Measurements from ENCODE around the gene LGR6.
A peak's percentile ranks its signal among the peaks of the same experiment; 100 is the strongest.

The LGR6 gene

DNA sequence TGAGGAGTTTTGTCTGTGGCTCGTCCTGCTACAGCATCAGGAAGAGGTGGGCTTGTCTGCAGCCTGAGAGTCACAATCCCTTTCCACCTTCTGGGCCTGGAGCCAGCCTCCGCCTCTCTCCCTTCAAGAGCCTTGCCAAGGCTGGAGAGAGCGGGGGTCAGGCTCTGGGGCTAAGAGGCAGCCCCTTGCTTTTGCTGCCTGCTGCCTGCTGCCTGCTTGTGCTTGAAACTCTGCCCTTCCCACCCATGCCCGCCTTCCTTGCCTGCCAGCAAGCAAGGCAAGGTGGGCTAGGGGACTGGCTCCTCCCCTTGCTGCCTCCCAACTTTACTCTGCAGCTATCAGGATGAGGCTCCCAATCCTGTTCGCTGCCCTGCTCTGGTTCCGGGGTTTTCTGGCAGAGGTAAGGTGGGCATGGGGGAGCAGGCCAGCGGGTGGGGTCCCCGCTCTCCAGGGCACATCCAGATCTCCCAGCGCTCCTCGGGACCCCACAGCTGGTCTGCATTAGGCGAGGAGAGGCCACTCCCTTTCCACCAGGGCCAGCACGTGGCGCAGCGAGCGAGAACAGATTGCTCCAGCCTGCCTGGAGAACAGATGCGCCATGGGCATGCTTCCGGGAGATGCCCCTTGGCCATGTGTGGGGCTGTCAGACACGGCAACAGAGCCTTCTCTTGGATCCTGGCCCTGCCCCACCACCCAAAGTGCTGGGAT is 25.7 kb upstream of the LGR6 start:
- Histone ChIP-seq H3K9me3 (replicated peaks in 1 of 11) (no peaks in the 10 kb centered on the region), H3K4me1 (peaks cover 30 to 51% (median 40%) of the 10 kb centered on the region in 10 experiments), H3K27ac (no peak overlapping the region), H3K4me2 (no peak overlapping the region; a peak in 1 of 22 replicates), H3K27me3 (peaks cover 0 to 7% (median 0%) of the 10 kb centered on the region in 11 experiments; a peak in 4 of 22 replicates), H3K36me3 (no peaks in the 10 kb centered on the region), H4K20me1 (peaks cover 0 to 23% (median 0%) of the 10 kb centered on the region in 11 experiments; a peak in 5 of 22 replicates), H3K9ac (no peak overlapping the region), H3K4me3 (no peak overlapping the region)
- no peak for TF ChIP-seq Cebpa-rat (IDR thresholded peaks at IDR 0.05)

DNA sequence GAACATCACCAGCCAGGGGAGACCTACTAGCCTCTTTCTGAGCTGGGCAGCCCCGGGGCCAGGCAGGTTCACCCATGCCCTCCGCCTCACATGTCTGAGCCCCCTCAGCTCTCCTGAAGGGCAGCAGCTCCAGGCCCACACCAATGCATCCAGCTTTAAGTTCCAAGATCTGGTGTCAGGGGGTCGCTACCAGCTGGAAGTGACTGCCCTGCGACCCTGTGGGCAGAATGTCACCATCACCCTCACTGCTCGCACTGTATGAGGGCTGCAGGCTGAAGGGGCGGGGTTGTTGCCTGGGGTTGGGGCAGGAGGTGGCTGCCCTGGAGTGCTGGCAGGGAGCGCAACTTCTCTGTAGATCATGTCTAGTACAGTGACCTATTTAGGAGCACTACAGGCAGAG is 24.7 kb upstream of the LGR6 start:
- H3K4me3 ChIP-seq, result no peak overlapping the region
- H3K36me3 ChIP-seq, result no peaks in the 10 kb centered on the region
- no peak overlapping the region for H3K9ac ChIP-seq
- TF ChIP-seq Cebpa-rat (IDR thresholded peaks at IDR 0.05), result no peak
- peaks cover 20 to 41% (median 30%) of the 10 kb centered on the region in 10 experiments for H3K4me1 ChIP-seq
- H4K20me1 ChIP-seq, result peaks cover 0 to 19% (median 0%) of the 10 kb centered on the region in 11 experiments; a peak in 5 of 22 replicates
- peaks cover 0 to 2% (median 0%) of the 10 kb centered on the region in 11 experiments; a peak in 1 of 22 replicates for H3K27me3 ChIP-seq
- H3K27ac ChIP-seq, result no peak overlapping the region
- no peaks in the 10 kb centered on the region for H3K9me3 ChIP-seq (replicated peaks in 1 of 11)
- no peak overlapping the region for H3K4me2 ChIP-seq

DNA sequence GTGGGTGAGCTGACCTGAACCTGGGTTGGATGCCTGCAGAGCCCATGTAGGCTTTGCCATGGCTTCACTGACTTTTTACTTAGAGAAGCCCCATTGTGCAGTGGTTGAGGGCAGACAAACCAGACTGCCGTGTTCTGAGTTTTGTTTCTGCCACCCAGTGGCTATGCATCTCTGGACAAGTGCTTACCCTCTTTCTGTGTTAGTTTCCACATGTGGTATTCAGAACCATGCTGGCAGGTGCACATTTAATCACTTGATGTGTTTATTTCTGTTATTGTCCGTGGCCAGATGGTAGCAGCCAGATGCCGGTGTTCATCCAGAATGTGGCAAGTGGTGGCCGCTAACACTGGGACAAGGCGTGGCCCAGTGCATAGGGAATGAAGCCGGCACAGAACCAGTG is 22.9 kb upstream of the LGR6 start:
- Histone ChIP-seq H4K20me1 (peaks cover 0 to 4% (median 0%) of the 10 kb centered on the region in 11 experiments; a peak in 4 of 22 replicates), H3K36me3 (no peaks in the 10 kb centered on the region), H3K4me3 (no peak overlapping the region), H3K4me1 (peaks cover 1 to 31% (median 14%) of the 10 kb centered on the region in 10 experiments; a peak in 19 of 20 replicates), H3K9ac (no peak overlapping the region), H3K4me2 (peak overlapping the region in 4 of 11 experiments; percentile 5 to 21 (median 14); a peak in 3 of 22 replicates), H3K27me3 (0 out of 22 replicates have a peak, but pooled peaks cover 0 to 2% (median 0%) of the 10 kb centered on the region in 11 experiments), H3K9me3 (replicated peaks in 1 of 11) (no peaks in the 10 kb centered on the region), H3K27ac (no peak overlapping the region)
- no peak for TF ChIP-seq Cebpa-rat (IDR thresholded peaks at IDR 0.05)

DNA sequence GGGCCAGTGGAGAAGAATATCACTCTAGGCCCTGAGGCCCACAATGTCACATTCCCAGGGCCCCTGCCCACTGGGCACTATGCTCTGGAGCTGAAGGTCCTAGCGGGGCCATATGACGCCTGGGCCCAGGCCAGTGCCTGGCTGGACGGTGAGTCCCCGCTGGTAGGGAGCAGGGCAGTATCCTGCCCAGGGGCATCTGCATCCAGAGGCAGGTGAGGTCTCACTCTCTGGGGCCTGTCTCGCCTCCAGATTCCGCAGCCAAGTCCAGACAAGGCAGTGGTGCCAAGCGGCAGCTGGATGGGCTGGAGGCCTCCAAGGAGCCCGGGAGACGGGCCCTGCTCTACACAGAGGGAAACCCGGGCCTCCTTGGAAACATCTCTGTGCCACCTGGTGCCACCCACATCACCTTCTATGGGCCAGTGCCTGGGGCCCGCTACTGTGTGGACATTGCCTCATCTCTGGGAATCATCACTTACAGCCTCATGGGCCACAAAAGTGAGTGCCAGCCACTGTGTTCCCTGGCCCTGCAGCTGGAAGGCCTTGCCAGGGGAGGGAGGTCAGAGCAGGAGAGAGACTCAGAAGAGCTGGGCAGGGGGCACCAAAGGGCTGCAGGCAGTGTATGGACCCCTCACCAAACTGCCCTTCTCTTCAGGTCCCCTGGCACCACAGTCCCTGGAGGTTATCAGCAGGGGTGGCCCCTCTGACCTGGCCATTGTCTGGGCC is 22.1 kb upstream of the LGR6 start:
- no peak for TF ChIP-seq Cebpa-rat (IDR thresholded peaks at IDR 0.05)
- Histone ChIP-seq H3K4me3 (no peak overlapping the region), H3K9me3 (replicated peaks in 1 of 11) (no peaks in the 10 kb centered on the region), H3K27me3 (0 out of 22 replicates have a peak, but pooled peaks cover 0 to under 1% (median 0%) of the 10 kb centered on the region in 11 experiments), H3K27ac (no peak overlapping the region), H4K20me1 (peaks cover 0 to 4% (median 0%) of the 10 kb centered on the region in 11 experiments; a peak in 1 of 22 replicates), H3K36me3 (no peaks in the 10 kb centered on the region), H3K9ac (no peak overlapping the region), H3K4me1 (peaks cover 0 to 24% (median 8%) of the 10 kb centered on the region in 10 experiments; a peak in 12 of 20 replicates), H3K4me2 (peak overlapping the region in 4 of 11 experiments; percentile 5 to 21 (median 14); a peak in 2 of 22 replicates)

DNA sequence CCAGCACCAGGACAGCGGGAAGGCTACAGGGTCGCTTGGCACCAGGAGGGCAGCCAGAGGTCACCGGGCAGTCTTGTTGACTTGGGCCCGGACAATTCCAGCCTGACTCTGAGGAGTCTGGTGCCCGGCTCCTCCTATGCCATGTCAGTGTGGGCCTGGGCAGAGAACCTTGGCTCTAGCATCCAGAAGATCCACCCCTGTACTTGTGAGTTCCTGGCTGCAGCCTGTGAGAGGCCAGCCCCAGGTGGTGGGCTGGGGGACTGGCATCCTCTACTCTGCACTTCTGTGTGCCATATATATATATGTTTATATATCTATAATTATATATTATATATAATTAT is 21.6 kb upstream of the LGR6 start:
- H3K4me2 ChIP-seq, result no peak overlapping the region

DNA sequence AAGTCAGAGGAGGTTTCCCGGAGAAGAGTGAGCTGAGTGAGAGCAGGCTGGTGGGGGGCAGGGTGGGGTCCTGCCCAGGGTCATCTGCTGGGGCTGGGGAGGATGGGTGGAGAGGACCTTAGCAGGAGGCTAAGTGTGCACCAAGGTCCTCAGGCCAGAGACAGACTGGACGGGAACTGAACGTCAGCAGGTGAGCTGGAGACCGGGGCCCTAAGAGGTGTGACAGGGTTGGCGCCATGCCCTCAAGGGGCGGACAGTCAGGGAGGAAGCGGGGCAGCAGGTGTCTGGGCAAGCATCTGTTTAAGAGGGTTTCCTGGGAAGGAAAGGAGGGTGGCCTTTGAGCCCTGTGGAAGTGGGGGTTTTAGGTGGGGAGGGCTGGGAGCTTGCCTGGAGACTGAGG is 19.6 kb upstream of the LGR6 start:
- Histone ChIP-seq H3K9ac (no peak overlapping the region), H3K9me3 (replicated peaks in 1 of 11) (no peaks in the 10 kb centered on the region), H3K4me2 (0 out of 22 replicates have a peak overlapping the region, but pooled peaks of 1 of the 11 experiments have one; percentile 21), H3K4me1 (peaks cover 0 to 20% (median 6%) of the 10 kb centered on the region in 10 experiments; a peak in 12 of 20 replicates), H3K4me3 (no peak overlapping the region), H3K27me3 (no peaks in the 10 kb centered on the region), H3K27ac (no peak overlapping the region), H3K36me3 (no peaks in the 10 kb centered on the region), H4K20me1 (peaks cover 0 to 4% (median 0%) of the 10 kb centered on the region in 11 experiments; a peak in 1 of 22 replicates)
- no peak for TF ChIP-seq Cebpa-rat (IDR thresholded peaks at IDR 0.05)

More for the DNA sequence above, 21.6 kb upstream of the LGR6 start:
- Histone ChIP-seq H3K9me3 (replicated peaks in 1 of 11) (no peaks in the 10 kb centered on the region), H3K27ac (no peak overlapping the region), H4K20me1 (peaks cover 0 to 4% (median 0%) of the 10 kb centered on the region in 11 experiments; a peak in 1 of 22 replicates), H3K9ac (no peak overlapping the region), H3K27me3 (no peaks in the 10 kb centered on the region), H3K4me1 (peaks cover 0 to 20% (median 6%) of the 10 kb centered on the region in 10 experiments; a peak in 12 of 20 replicates), H3K36me3 (no peaks in the 10 kb centered on the region), H3K4me3 (no peak overlapping the region)
- no peak for TF ChIP-seq Cebpa-rat (IDR thresholded peaks at IDR 0.05)

DNA sequence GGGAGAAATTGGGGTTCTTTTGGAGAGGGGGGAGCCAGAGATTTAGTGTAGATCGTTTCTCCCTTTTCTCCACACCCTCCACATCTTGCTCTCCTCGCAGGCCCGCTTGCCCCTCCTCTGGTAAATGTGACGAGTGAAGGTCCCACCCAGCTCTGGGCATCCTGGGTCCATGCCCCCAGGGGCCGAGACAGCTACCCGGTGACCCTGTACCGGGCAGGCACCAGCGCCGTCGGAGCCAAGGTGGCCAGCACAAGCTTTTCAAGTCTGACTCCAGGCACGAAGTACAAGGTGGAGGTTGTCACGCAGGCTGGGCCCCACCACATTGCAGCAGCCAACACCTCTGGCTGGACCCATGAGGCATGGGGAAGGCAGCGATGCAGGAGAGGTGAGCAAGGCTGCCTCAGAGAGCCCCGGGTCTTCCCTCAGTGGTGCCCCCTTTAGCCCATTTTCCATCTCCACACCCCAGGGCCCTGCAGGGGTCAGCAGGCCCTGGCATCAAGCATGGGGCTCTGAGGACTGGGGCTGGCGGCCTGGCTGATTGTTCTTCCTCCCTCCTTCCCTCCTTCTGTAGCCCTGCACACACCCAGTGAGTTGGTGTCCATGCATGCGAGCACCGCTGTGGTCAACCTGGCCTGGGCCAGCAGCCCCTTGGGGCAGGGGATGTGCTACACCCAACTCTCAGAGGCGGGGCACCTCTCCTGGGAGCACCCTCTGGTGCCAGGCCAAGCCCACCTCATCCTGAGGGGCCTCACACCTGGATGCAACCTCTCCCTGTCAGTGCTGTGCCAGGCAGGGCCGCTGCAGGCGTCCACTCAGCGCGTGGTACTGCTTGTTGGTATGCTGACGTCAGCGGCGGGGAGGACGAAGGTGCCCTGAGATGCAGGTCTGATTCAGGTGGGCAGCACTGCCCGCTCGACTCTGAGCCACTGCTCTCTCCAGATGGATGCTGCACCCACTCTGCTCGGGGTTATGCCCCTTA is 16.4 kb upstream of the LGR6 start:
- Histone ChIP-seq H3K4me2 (no peak overlapping the region), H3K27ac (no peak overlapping the region), H3K36me3 (no peaks in the 10 kb centered on the region), H3K27me3 (no peaks in the 10 kb centered on the region), H3K4me1 (peaks cover 0 to 11% (median 2%) of the 10 kb centered on the region in 10 experiments; a peak in 9 of 20 replicates), H3K9me3 (replicated peaks in 1 of 11) (no peaks in the 10 kb centered on the region), H4K20me1 (no peaks in the 10 kb centered on the region), H3K9ac (no peak overlapping the region), H3K4me3 (no peak overlapping the region)
- no peak for TF ChIP-seq Cebpa-rat (IDR thresholded peaks at IDR 0.05)
